ENCODE data around the gene MAP3K12.
"Not testable (repeated sequence)": the region's sequence is repeated elsewhere in the genome, so short reads cannot be mapped to it uniquely, and the experiment has no call there.

The MAP3K12 gene

GRCh38 chr12:53481939-53482586 is 17.2 kb downstream of the MAP3K12 start:
- no peak overlapping the region for H2BK5ac ChIP-seq (ENCODE audit: low read depth, low read length, poor library complexity, severe bottlenecking)

GRCh38 chr12:53481458-53481857 is 17.8 kb downstream of the MAP3K12 start:
- not testable (repeated sequence) for H3K4ac ChIP-seq (ENCODE audit: low read depth in 1 of 2, low read length in 2 of 2); H2BK120ac ChIP-seq (ENCODE audit: low read depth, low read length); H3K27me3 ChIP-seq (ENCODE audit: control insufficient read depth in 1 of 2, insufficient read depth in 1 of 2, low read length in 2 of 2); H3K4me2 ChIP-seq (ENCODE audit: low read length, poor library complexity, severe bottlenecking); H2BK5ac ChIP-seq (ENCODE audit: low read depth, low read length, poor library complexity, severe bottlenecking); H4K8ac ChIP-seq (ENCODE audit: low read length); H3K79me1 ChIP-seq (replicated peaks; ENCODE audit: low read length, poor library complexity, severe bottlenecking); H2BK12ac ChIP-seq (ENCODE audit: low read length in 2 of 2); H2AFZ ChIP-seq (ENCODE audit: low read depth, low read length); H4K91ac ChIP-seq (ENCODE audit: low read length); H3K14ac ChIP-seq (ENCODE audit: low read length in 2 of 2); H2BK15ac ChIP-seq (ENCODE audit: low read depth, poor library complexity, severe bottlenecking); H3K23ac ChIP-seq (ENCODE audit: low read length in 2 of 2); H3K18ac ChIP-seq (ENCODE audit: low read depth in 1 of 2, low read length in 2 of 2); H2AK5ac ChIP-seq (ENCODE audit: low read length, severe bottlenecking); H3K4me3 ChIP-seq (ENCODE audit: insufficient read depth in 1 of 2, low read depth in 1 of 2, low read length in 2 of 2); H3K9me3 ChIP-seq (ENCODE audit: control insufficient read depth, low read length)
- Histone ChIP-seq H3K36me3 (ENCODE audit: control insufficient read depth in 1 of 2, insufficient read depth in 2 of 2, low read depth in 1 of 2, low read length in 2 of 2) (peaks cover 62 to 90% of the 10 kb centered on the region in 2 experiments), H3K4me1 (ENCODE audit: control insufficient read depth, insufficient read depth, low read depth, low read length) (peaks cover 14% of the 10 kb centered on the region), H3K27ac (ENCODE audit: low read length, poor library complexity, severe bottlenecking) (peak overlapping the region; percentile 30), H3K9ac (ENCODE audit: low read length) (peak overlapping the region; percentile 33)
- DNase-seq, result peak; percentile 56
- 60% methylated on average over 6 of the region's 6 CpGs for WGBS

More at GRCh38 chr12:53481939-53482586, 17.2 kb downstream of the MAP3K12 start:
- H3K36me3 ChIP-seq (ENCODE audit: control insufficient read depth in 1 of 2, insufficient read depth in 2 of 2, low read depth in 1 of 2, low read length in 2 of 2), result peaks cover 68 to 90% of the 10 kb centered on the region in 2 experiments
- H3K4me3 ChIP-seq (ENCODE audit: insufficient read depth in 1 of 2, low read depth in 1 of 2, low read length in 2 of 2), result no peak overlapping the region
- H2BK12ac ChIP-seq (ENCODE audit: low read length in 2 of 2), result no peak overlapping the region
- peaks cover 18% of the 10 kb centered on the region for H3K4me1 ChIP-seq (ENCODE audit: control insufficient read depth, insufficient read depth, low read depth, low read length)
- H3K79me1 ChIP-seq (replicated peaks; ENCODE audit: low read length, poor library complexity, severe bottlenecking), result peaks cover 9% of the 10 kb centered on the region
- H3K27ac ChIP-seq (ENCODE audit: low read length, poor library complexity, severe bottlenecking), result peak overlapping the region; percentile 30
- no peak overlapping the region for H4K91ac ChIP-seq (ENCODE audit: low read length)
- no peak overlapping the region for H2AK5ac ChIP-seq (ENCODE audit: low read length, severe bottlenecking)
- no peak overlapping the region for H4K8ac ChIP-seq (ENCODE audit: low read length)
- no peak overlapping the region for H3K4me2 ChIP-seq (ENCODE audit: low read length, poor library complexity, severe bottlenecking)
- no peak overlapping the region for H3K4ac ChIP-seq (ENCODE audit: low read depth in 1 of 2, low read length in 2 of 2)
- no peak overlapping the region for H3K23ac ChIP-seq (ENCODE audit: low read length in 2 of 2)
- no peaks in the 10 kb centered on the region for H3K27me3 ChIP-seq (ENCODE audit: control insufficient read depth in 1 of 2, insufficient read depth in 1 of 2, low read length in 2 of 2)
- H3K14ac ChIP-seq (ENCODE audit: low read length in 2 of 2), result no peak overlapping the region
- DNase-seq, result peak; percentile 42
- no peaks in the 10 kb centered on the region for H3K9me3 ChIP-seq (ENCODE audit: control insufficient read depth, low read length)
- no peak overlapping the region for H3K18ac ChIP-seq (ENCODE audit: low read depth in 1 of 2, low read length in 2 of 2)
- 85% methylated on average over 9 of the region's 9 CpGs for WGBS
- no peak overlapping the region for H2BK15ac ChIP-seq (ENCODE audit: low read depth, poor library complexity, severe bottlenecking)
- peak overlapping the region; percentile 33 for H3K9ac ChIP-seq (ENCODE audit: low read length)
- no peak overlapping the region for H2AFZ ChIP-seq (ENCODE audit: low read depth, low read length)
- H2BK120ac ChIP-seq (ENCODE audit: low read depth, low read length), result no peak overlapping the region

GRCh38 chr12:53480491-53481442 is 18.5 kb downstream of the MAP3K12 start:
- peaks cover 14% of the 10 kb centered on the region for H3K4me1 ChIP-seq (ENCODE audit: control insufficient read depth, insufficient read depth, low read depth, low read length)
- H2BK120ac ChIP-seq (ENCODE audit: low read depth, low read length), result no peak overlapping the region
- H2AK5ac ChIP-seq (ENCODE audit: low read length, severe bottlenecking), result no peak overlapping the region
- H2BK12ac ChIP-seq (ENCODE audit: low read length in 2 of 2), result no peak overlapping the region
- no peak overlapping the region for H3K23ac ChIP-seq (ENCODE audit: low read length in 2 of 2)
- no peak overlapping the region for H2BK5ac ChIP-seq (ENCODE audit: low read depth, low read length, poor library complexity, severe bottlenecking)
- H3K4me3 ChIP-seq (ENCODE audit: insufficient read depth in 1 of 2, low read depth in 1 of 2, low read length in 2 of 2), result no peak overlapping the region
- no peak overlapping the region for H2BK15ac ChIP-seq (ENCODE audit: low read depth, poor library complexity, severe bottlenecking)
- H3K14ac ChIP-seq (ENCODE audit: low read length in 2 of 2), result no peak overlapping the region
- H3K79me1 ChIP-seq (replicated peaks; ENCODE audit: low read length, poor library complexity, severe bottlenecking), result peaks cover 6% of the 10 kb centered on the region
- H4K8ac ChIP-seq (ENCODE audit: low read length), result no peak overlapping the region
- H4K91ac ChIP-seq (ENCODE audit: low read length), result no peak overlapping the region
- no peak overlapping the region for H3K4me2 ChIP-seq (ENCODE audit: low read length, poor library complexity, severe bottlenecking)
- peak overlapping the region; percentile 81 for H3K9ac ChIP-seq (ENCODE audit: low read length)
- H3K4ac ChIP-seq (ENCODE audit: low read depth in 1 of 2, low read length in 2 of 2), result no peak overlapping the region
- H2AFZ ChIP-seq (ENCODE audit: low read depth, low read length), result no peak overlapping the region
- whole genome bisulfite sequencing, result 88% methylated on average over 6 of the region's 12 CpGs
- DNase-seq, result no peak
- no peaks in the 10 kb centered on the region for H3K27me3 ChIP-seq (ENCODE audit: control insufficient read depth in 1 of 2, insufficient read depth in 1 of 2, low read length in 2 of 2)
- H3K18ac ChIP-seq (ENCODE audit: low read depth in 1 of 2, low read length in 2 of 2), result no peak overlapping the region
- H3K9me3 ChIP-seq (ENCODE audit: control insufficient read depth, low read length), result no peaks in the 10 kb centered on the region
- peaks cover 56 to 90% of the 10 kb centered on the region in 2 experiments for H3K36me3 ChIP-seq (ENCODE audit: control insufficient read depth in 1 of 2, insufficient read depth in 2 of 2, low read depth in 1 of 2, low read length in 2 of 2)
- peak overlapping the region; percentile 41 for H3K27ac ChIP-seq (ENCODE audit: low read length, poor library complexity, severe bottlenecking)

GRCh38 chr12:53479331-53479730 is 19.9 kb downstream of the MAP3K12 start:
- Histone ChIP-seq H3K18ac (ENCODE audit: low read depth in 1 of 2, low read length in 2 of 2) (no peak overlapping the region), H4K8ac (ENCODE audit: low read length) (no peak overlapping the region), H2AFZ (ENCODE audit: low read depth, low read length) (no peak overlapping the region), H3K4ac (ENCODE audit: low read depth in 1 of 2, low read length in 2 of 2) (no peak overlapping the region), H3K4me3 (ENCODE audit: insufficient read depth in 1 of 2, low read depth in 1 of 2, low read length in 2 of 2) (no peak overlapping the region), H2BK5ac (ENCODE audit: low read depth, low read length, poor library complexity, severe bottlenecking) (no peak overlapping the region), H3K23ac (ENCODE audit: low read length in 2 of 2) (no peak overlapping the region), H3K9me3 (ENCODE audit: control insufficient read depth, low read length) (no peaks in the 10 kb centered on the region), H3K27me3 (ENCODE audit: control insufficient read depth in 1 of 2, insufficient read depth in 1 of 2, low read length in 2 of 2) (no peaks in the 10 kb centered on the region), H2AK5ac (ENCODE audit: low read length, severe bottlenecking) (no peak overlapping the region), H4K91ac (ENCODE audit: low read length) (no peak overlapping the region), H3K9ac (ENCODE audit: low read length) (peak overlapping the region; percentile 81), H3K4me2 (ENCODE audit: low read length, poor library complexity, severe bottlenecking) (no peak overlapping the region), H3K79me1 (replicated peaks; ENCODE audit: low read length, poor library complexity, severe bottlenecking) (peaks cover 7% of the 10 kb centered on the region), H3K27ac (ENCODE audit: low read length, poor library complexity, severe bottlenecking) (peak overlapping the region; percentile 28), H3K36me3 (ENCODE audit: control insufficient read depth in 1 of 2, insufficient read depth in 2 of 2, low read depth in 1 of 2, low read length in 2 of 2) (peaks cover 54 to 91% of the 10 kb centered on the region in 2 experiments), H2BK120ac (ENCODE audit: low read depth, low read length) (no peak overlapping the region), H3K14ac (ENCODE audit: low read length in 2 of 2) (no peak overlapping the region), H2BK15ac (ENCODE audit: low read depth, poor library complexity, severe bottlenecking) (no peak overlapping the region), H2BK12ac (ENCODE audit: low read length in 2 of 2) (no peak overlapping the region), H3K4me1 (ENCODE audit: control insufficient read depth, insufficient read depth, low read depth, low read length) (peaks cover 14% of the 10 kb centered on the region)
- no peak for DNase-seq
- WGBS, result 92% methylated on average over 4 of the region's 5 CpGs

Measured in mesenchymal stem cell (in vitro differentiated cells and primary cell).